ENCODE measurements around the gene NUP210L. TPM values are rescaled to one million over a fixed set of nuclear protein-coding genes. Genes with fewer than 3 reads are reported as not detected.
"Not testable (repeated sequence)": the region's sequence is repeated elsewhere in the genome, so short reads cannot be mapped to it uniquely, and the experiment has no call there.

NUP210L gene
- polyA plus RNA-seq, 2 of the 4 experiments (the other 2 are of a cell fraction): not detected

DNA sequence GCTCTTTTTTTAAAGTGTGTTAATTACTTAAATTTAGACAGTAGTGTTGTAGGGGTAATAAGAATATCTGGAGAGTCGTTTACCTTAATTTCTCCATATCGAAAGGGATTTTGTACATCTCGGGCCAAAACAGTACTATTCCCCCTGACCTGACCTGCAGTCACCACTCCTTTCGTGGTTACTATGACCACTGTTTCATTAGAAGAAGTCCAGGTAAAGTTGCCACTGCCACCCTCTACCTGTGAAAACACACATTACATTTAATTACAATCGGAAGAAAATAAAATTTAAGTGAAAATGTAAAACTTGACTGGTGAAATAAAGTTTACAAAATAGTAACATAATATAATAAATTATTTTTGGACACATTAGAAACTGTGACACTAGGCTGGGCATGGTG, 37.2 kb downstream of the NUP210L start:
- ATAC-seq (no peak), FAIRE-seq (no peak), DNase-seq (ENCODE audit: low read depth in 1 of 2, low spot score in 1 of 2) (no peak)
- CTCF ChIA-PET: no interaction called here
- Histone ChIP-seq H3K4me2 (no peak overlapping the region), H3K4me1 (no peaks in the 10 kb centered on the region), H3K27ac (no peak overlapping the region), H3K9me3 (no peaks in the 10 kb centered on the region), H3K4me3 (no peak overlapping the region)
- TF ChIP-seq RFX5 (IDR thresholded peaks at IDR 0.05): no peak
- WGBS (ENCODE audit: missing lambda C conversion rate): 59% methylated on average over 5 of the region's 5 CpGs
- POLR2A ChIA-PET: no interaction called here

DNA sequence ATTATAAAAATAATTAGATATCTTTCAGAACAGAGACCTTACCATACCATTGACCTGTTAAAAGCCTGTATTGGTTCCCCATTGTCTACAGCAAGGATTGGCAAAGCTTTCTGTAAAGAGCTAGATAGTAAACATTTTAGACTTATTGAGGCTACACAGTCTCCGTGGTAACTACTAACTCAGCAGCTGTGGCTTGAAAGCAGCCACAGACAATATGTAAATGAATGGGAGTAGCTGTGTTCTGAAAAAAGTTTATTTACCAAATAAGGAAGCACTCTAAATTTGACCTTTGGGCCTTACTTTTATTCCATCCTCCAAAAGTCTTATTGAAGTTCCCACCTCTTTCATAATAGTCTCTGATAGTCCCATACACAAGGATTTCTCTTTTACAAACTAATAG, 39.7 kb downstream of the NUP210L start:
- TF ChIP-seq NR3C1 (IDR thresholded peaks at IDR 0.05) (no peak), HDAC2 (IDR thresholded peaks at IDR 0.05) (no peak), RARB (CRISPR knock-in tag; IDR thresholded peaks at IDR 0.05) (no peak), BHLHE40 (IDR thresholded peaks at IDR 0.05; ENCODE audit: low read depth, low read length) (no peak), HEYL (CRISPR knock-in tag; IDR thresholded peaks at IDR 0.05) (no peak), NPAS2 (CRISPR knock-in tag; IDR thresholded peaks at IDR 0.05; ENCODE audit: borderline replicate concordance) (no peak), EHMT2 (IDR thresholded peaks at IDR 0.05; ENCODE audit: low read depth) (no peak), EP300 (IDR thresholded peaks at IDR 0.05) (no peak), POLR2A (IDR thresholded peaks at IDR 0.05; ENCODE audit: low read length) (no peak)
- TF ChIP-seq, protein P1, sequence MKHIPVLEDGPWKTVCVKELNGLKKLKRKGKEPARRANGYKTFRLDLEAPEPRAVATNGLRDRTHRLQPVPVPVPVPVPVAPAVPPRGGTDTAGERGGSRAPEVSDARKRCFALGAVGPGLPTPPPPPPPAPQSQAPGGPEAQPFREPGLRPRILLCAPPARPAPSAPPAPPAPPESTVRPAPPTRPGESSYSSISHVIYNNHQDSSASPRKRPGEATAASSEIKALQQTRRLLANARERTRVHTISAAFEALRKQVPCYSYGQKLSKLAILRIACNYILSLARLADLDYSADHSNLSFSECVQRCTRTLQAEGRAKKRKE (CRISPR knock-in tag; IDR thresholded peaks at IDR 0.05; ENCODE audit: low read depth): no peak
- TF ChIP-seq, protein P2, sequence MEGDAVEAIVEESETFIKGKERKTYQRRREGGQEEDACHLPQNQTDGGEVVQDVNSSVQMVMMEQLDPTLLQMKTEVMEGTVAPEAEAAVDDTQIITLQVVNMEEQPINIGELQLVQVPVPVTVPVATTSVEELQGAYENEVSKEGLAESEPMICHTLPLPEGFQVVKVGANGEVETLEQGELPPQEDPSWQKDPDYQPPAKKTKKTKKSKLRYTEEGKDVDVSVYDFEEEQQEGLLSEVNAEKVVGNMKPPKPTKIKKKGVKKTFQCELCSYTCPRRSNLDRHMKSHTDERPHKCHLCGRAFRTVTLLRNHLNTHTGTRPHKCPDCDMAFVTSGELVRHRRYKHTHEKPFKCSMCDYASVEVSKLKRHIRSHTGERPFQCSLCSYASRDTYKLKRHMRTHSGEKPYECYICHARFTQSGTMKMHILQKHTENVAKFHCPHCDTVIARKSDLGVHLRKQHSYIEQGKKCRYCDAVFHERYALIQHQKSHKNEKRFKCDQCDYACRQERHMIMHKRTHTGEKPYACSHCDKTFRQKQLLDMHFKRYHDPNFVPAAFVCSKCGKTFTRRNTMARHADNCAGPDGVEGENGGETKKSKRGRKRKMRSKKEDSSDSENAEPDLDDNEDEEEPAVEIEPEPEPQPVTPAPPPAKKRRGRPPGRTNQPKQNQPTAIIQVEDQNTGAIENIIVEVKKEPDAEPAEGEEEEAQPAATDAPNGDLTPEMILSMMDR (IDR thresholded peaks at IDR 0.05): no peak
- 66% methylated on average over 1 of the region's 1 CpG for WGBS (ENCODE audit: missing lambda C conversion rate)
- ATAC-seq (no peak), FAIRE-seq (no peak), DNase-seq (ENCODE audit: low read depth in 1 of 2, low spot score in 1 of 2) (no peak)
- Histone ChIP-seq H3K4me3 (no peak overlapping the region), H3K9me3 (no peaks in the 10 kb centered on the region), H3K27ac (no peak overlapping the region), H3K4me2 (no peak overlapping the region), H3K4me1 (no peaks in the 10 kb centered on the region)
- ChIA-PET CTCF (interaction anchor here (0.6 to 1.4 kb wide), 3 partner anchors 21 to 219 kb away, joined by 3 read pairs; no protein-coding TSS in a partner anchor), POLR2A (no interaction called here)

DNA sequence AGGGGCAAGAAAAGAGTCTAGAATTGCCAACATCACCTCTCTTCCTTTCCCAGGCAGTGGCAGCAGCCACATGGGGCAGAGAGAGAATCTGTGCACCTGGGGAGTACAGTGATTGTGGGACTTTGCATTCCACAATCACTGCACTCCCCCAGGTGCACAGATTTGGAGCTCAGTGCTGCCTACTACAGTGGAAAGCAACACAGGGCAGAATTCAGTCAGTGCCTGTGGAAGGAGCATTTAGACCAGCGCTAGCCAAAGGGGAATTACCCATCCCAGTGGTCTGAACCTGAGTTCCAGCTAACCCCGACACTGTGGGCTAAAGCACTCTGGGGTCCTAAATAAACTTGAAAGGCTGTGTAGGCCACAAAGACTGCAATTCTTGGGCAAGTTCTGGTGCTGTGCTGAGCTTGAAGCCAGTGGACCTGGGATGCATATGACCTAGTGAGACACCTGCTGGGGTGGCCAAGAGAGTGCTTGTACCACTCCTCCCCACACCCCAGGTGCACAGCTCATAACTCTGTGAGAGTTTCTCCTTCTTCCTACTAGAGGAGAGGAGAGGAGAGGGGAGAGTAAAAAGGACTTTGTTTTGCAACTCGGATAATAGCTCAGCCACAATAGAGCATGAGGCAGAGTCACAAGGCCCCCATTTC, 50.3 kb downstream of the NUP210L start:
- ChIA-PET CTCF (interaction anchor here (1.0 to 1.2 kb wide), 2 partner anchors 9 to 245 kb away, joined by 4 read pairs; no protein-coding TSS in a partner anchor), POLR2A (interaction anchor here (1.4 kb wide), 1 partner anchor 114 kb away, joined by 5 read pairs; the partner anchor contains the start of gene RPS27)
- Histone ChIP-seq H3K4me1 (no peaks in the 10 kb centered on the region), H3K4me2 (no peak overlapping the region), H3K9me3 (no peaks in the 10 kb centered on the region), H3K4me3 (no peak overlapping the region), H3K27ac (no peak overlapping the region)
- DNase-seq (ENCODE audit: low read depth in 1 of 2, low spot score in 1 of 2): no peak
- no peak for TF ChIP-seq MYC (IDR thresholded peaks at IDR 0.05; ENCODE audit: borderline replicate concordance, low read length)
- TF ChIP-seq, protein P3, sequence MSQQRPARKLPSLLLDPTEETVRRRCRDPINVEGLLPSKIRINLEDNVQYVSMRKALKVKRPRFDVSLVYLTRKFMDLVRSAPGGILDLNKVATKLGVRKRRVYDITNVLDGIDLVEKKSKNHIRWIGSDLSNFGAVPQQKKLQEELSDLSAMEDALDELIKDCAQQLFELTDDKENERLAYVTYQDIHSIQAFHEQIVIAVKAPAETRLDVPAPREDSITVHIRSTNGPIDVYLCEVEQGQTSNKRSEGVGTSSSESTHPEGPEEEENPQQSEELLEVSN (IDR thresholded peaks at IDR 0.05; ENCODE audit: borderline replicate concordance, low read depth): no peak
- TF ChIP-seq, protein P4, sequence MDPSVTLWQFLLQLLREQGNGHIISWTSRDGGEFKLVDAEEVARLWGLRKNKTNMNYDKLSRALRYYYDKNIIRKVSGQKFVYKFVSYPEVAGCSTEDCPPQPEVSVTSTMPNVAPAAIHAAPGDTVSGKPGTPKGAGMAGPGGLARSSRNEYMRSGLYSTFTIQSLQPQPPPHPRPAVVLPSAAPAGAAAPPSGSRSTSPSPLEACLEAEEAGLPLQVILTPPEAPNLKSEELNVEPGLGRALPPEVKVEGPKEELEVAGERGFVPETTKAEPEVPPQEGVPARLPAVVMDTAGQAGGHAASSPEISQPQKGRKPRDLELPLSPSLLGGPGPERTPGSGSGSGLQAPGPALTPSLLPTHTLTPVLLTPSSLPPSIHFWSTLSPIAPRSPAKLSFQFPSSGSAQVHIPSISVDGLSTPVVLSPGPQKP (IDR thresholded peaks at IDR 0.05; ENCODE audit: low read depth, low read length): no peak
- no peak for TF ChIP-seq ZFP36 (IDR thresholded peaks at IDR 0.05; ENCODE audit: borderline replicate concordance, partially characterized antibody)
- no peak for TF ChIP-seq POLR2AphosphoS2 (conservative IDR thresholded peaks at IDR 0.05; ENCODE audit: low read length)
- no peak for TF ChIP-seq JUN (IDR thresholded peaks at IDR 0.05)
- TF ChIP-seq NPAS2 (CRISPR knock-in tag; IDR thresholded peaks at IDR 0.05; ENCODE audit: borderline replicate concordance): no peak
- TF ChIP-seq ZSCAN20 (CRISPR knock-in tag; IDR thresholded peaks at IDR 0.05): no peak
- no peak for TF ChIP-seq HDAC2 (IDR thresholded peaks at IDR 0.05)
- TF ChIP-seq HOXB5 (CRISPR knock-in tag; IDR thresholded peaks at IDR 0.05): no peak
- no peak for TF ChIP-seq MAZ (IDR thresholded peaks at IDR 0.05; ENCODE audit: borderline replicate concordance, low read depth, low read length)
- no peak for TF ChIP-seq CEBPB (IDR thresholded peaks at IDR 0.05)
- TF ChIP-seq NR3C1 (IDR thresholded peaks at IDR 0.05): no peak
- TF ChIP-seq, protein P5, sequence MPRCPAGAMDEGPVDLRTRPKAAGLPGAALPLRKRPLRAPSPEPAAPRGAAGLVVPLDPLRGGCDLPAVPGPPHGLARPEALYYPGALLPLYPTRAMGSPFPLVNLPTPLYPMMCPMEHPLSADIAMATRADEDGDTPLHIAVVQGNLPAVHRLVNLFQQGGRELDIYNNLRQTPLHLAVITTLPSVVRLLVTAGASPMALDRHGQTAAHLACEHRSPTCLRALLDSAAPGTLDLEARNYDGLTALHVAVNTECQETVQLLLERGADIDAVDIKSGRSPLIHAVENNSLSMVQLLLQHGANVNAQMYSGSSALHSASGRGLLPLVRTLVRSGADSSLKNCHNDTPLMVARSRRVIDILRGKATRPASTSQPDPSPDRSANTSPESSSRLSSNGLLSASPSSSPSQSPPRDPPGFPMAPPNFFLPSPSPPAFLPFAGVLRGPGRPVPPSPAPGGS (IDR thresholded peaks at IDR 0.05): no peak
- no peak for TF ChIP-seq FOXS1 (CRISPR knock-in tag; IDR thresholded peaks at IDR 0.05)
- no peak for TF ChIP-seq EHMT2 (IDR thresholded peaks at IDR 0.05; ENCODE audit: low read depth)
- TF ChIP-seq EHF (CRISPR knock-in tag; IDR thresholded peaks at IDR 0.05): no peak
- 66% methylated on average over 3 of the region's 3 CpGs for WGBS (ENCODE audit: missing lambda C conversion rate)
- ATAC-seq: peak; percentile 73 to 74
- no peak for FAIRE-seq

DNA sequence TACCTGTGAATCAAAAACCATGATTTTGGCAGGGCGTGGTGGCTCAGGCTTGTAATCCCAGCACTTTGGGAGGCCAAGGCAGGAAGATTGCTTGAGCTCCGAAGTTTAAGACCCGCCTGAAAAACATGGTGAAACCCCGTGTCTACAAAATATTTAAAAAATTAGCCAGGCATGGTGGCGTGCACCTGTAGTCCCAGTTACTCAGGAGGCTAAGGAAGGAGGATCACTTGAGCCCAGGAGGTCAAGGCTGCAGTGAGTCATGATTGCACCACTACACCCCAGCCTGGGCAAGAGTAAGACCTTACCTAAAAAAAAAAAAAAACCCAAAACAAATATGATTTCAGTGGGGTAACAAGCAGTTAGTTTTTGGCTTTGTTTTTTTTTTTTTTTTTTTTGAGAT, 54.7 kb downstream of the NUP210L start:
- 71% methylated on average over 5 of the region's 5 CpGs for WGBS (ENCODE audit: missing lambda C conversion rate)
- H3K9me3 ChIP-seq; H3K4me3 ChIP-seq; CTCF ChIA-PET; DNase-seq (ENCODE audit: low read depth in 1 of 2, low spot score in 1 of 2); H3K4me2 ChIP-seq; ATAC-seq; FAIRE-seq; H3K27ac ChIP-seq; H3K4me1 ChIP-seq; POLR2A ChIA-PET: not testable (repeated sequence)
